ENCODE measurements around the gene SLC16A10. TPM values are rescaled to one million over a fixed set of nuclear protein-coding genes. Genes with fewer than 3 reads are reported as not detected.

SLC16A10 gene
- polyA plus RNA-seq, 1 experiment = not detected

- no peaks in the 10 kb centered on the region for H3K9me3 ChIP-seq (ENCODE audit: control insufficient read depth, insufficient read depth, low read length)
- POLR2A ChIA-PET = no interaction called here
- TF ChIP-seq, protein P1, sequence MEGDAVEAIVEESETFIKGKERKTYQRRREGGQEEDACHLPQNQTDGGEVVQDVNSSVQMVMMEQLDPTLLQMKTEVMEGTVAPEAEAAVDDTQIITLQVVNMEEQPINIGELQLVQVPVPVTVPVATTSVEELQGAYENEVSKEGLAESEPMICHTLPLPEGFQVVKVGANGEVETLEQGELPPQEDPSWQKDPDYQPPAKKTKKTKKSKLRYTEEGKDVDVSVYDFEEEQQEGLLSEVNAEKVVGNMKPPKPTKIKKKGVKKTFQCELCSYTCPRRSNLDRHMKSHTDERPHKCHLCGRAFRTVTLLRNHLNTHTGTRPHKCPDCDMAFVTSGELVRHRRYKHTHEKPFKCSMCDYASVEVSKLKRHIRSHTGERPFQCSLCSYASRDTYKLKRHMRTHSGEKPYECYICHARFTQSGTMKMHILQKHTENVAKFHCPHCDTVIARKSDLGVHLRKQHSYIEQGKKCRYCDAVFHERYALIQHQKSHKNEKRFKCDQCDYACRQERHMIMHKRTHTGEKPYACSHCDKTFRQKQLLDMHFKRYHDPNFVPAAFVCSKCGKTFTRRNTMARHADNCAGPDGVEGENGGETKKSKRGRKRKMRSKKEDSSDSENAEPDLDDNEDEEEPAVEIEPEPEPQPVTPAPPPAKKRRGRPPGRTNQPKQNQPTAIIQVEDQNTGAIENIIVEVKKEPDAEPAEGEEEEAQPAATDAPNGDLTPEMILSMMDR (IDR thresholded peaks at IDR 0.05; ENCODE audit: low read depth, low read length) = no peak
- CTCF ChIA-PET = interaction anchor here (0.6 to 2.9 kb wide), 4 partner anchors 11 to 823 kb away, joined by 3 to 14 read pairs (median 4); no protein-coding TSS in a partner anchor
- no peak overlapping the region for H3K27ac ChIP-seq (ENCODE audit: low read depth, low read length)
- no peak overlapping the region for H3K4me3 ChIP-seq (ENCODE audit: low read depth, low read length)
- H3K27me3 ChIP-seq (ENCODE audit: control insufficient read depth, insufficient read depth, low read length) = no peaks in the 10 kb centered on the region
- no peak for DNase-seq (ENCODE audit: low read depth, low spot score)
These were observed 133.2 kb downstream of the SLC16A10 start for GRCh38 chr6:111220383-111221031.

- Histone ChIP-seq H3K27ac (ENCODE audit: low read depth, low read length) (no peak overlapping the region), H3K9me3 (ENCODE audit: control insufficient read depth, insufficient read depth, low read length) (no peaks in the 10 kb centered on the region), H3K4me3 (ENCODE audit: low read depth, low read length) (no peak overlapping the region), H3K27me3 (ENCODE audit: control insufficient read depth, insufficient read depth, low read length) (no peaks in the 10 kb centered on the region)
- DNase-seq (ENCODE audit: low read depth, low spot score) = no peak
- ChIA-PET CTCF (interaction anchor here (1.7 kb wide), 1 partner anchor 37 kb away, joined by 8 read pairs; a partner anchor contains a TSS), POLR2A (no interaction called here)
- TF ChIP-seq, protein P1 (IDR thresholded peaks at IDR 0.05; ENCODE audit: low read depth, low read length) = no peak
These were observed 134.5 kb downstream of the SLC16A10 start for GRCh38 chr6:111221804-111222203.

GRCh38 chr6:111222341-111222740, 135.0 kb downstream of the SLC16A10 start:
- CTCF ChIA-PET = interaction anchor here (1.7 to 1.9 kb wide), 2 partner anchors 13 to 37 kb away, joined by 8 to 14 read pairs; a partner anchor contains a TSS

GRCh38 chr6:111228094-111228493, 140.8 kb downstream of the SLC16A10 start:
- CTCF ChIA-PET = interaction anchor here (1.3 to 2.2 kb wide), 3 partner anchors 19 to 171 kb away, joined by 5 to 9 read pairs (median 8); a partner anchor contains a TSS
- no peaks in the 10 kb centered on the region for H3K9me3 ChIP-seq (ENCODE audit: control insufficient read depth, insufficient read depth, low read length)
- no peaks in the 10 kb centered on the region for H3K27me3 ChIP-seq (ENCODE audit: control insufficient read depth, insufficient read depth, low read length)
- no peak for DNase-seq (ENCODE audit: low read depth, low spot score)
- peak overlapping the region; percentile 40 for H3K27ac ChIP-seq (ENCODE audit: low read depth, low read length)
- POLR2A ChIA-PET = no interaction called here
- TF ChIP-seq, protein P1 (IDR thresholded peaks at IDR 0.05; ENCODE audit: low read depth, low read length) = no peak
- H3K4me3 ChIP-seq (ENCODE audit: low read depth, low read length) = no peak overlapping the region

More at GRCh38 chr6:111222341-111222740, 135.0 kb downstream of the SLC16A10 start:
- POLR2A ChIA-PET = no interaction called here
- no peaks in the 10 kb centered on the region for H3K9me3 ChIP-seq (ENCODE audit: control insufficient read depth, insufficient read depth, low read length)
- TF ChIP-seq, protein P1 (IDR thresholded peaks at IDR 0.05; ENCODE audit: low read depth, low read length) = no peak
- no peaks in the 10 kb centered on the region for H3K27me3 ChIP-seq (ENCODE audit: control insufficient read depth, insufficient read depth, low read length)
- no peak for DNase-seq (ENCODE audit: low read depth, low spot score)
- no peak overlapping the region for H3K4me3 ChIP-seq (ENCODE audit: low read depth, low read length)
- no peak overlapping the region for H3K27ac ChIP-seq (ENCODE audit: low read depth, low read length)

- H3K4me3 ChIP-seq (ENCODE audit: low read depth, low read length) = no peak overlapping the region
- TF ChIP-seq, protein P1 (IDR thresholded peaks at IDR 0.05; ENCODE audit: low read depth, low read length) = no peak
- no peaks in the 10 kb centered on the region for H3K27me3 ChIP-seq (ENCODE audit: control insufficient read depth, insufficient read depth, low read length)
- no peaks in the 10 kb centered on the region for H3K9me3 ChIP-seq (ENCODE audit: control insufficient read depth, insufficient read depth, low read length)
- ChIA-PET CTCF (interaction anchor here (1.6 to 2.9 kb wide), 2 partner anchors 28 to 219 kb away, joined by 4 to 17 read pairs; a partner anchor contains a TSS), POLR2A (interaction anchor here (1.0 kb wide), 2 partner anchors 12 to 29 kb away, joined by 3 read pairs; a partner anchor contains a TSS)
- H3K27ac ChIP-seq (ENCODE audit: low read depth, low read length) = peak overlapping the region; percentile 66
- no peak for DNase-seq (ENCODE audit: low read depth, low spot score)
These were observed 143.2 kb downstream of the SLC16A10 start for GRCh38 chr6:111230351-111231089.

All from AG04450 (cell line).